ENCODE measurements around the gene MCC.

The MCC gene

GRCh38 chr5:113047234-113047633, 441.0 kb downstream of the MCC start:
- no peak overlapping the region for H3K27ac ChIP-seq (ENCODE audit: low read depth, low read length)
- H3K4me3 ChIP-seq (ENCODE audit: low read length) = no peak overlapping the region
- no peaks in the 10 kb centered on the region for H3K9me3 ChIP-seq (ENCODE audit: insufficient read depth, low read depth, low read length)
- no peaks in the 10 kb centered on the region for H3K4me1 ChIP-seq (ENCODE audit: insufficient read depth, low read length)
- 97% methylated on average over 2 of the region's 2 CpGs for WGBS
- H3K9ac ChIP-seq (ENCODE audit: low read depth, low read length) = no peak overlapping the region
- H3K36me3 ChIP-seq (ENCODE audit: insufficient read depth, low read length) = peaks cover 27% of the 10 kb centered on the region
- H3K27me3 ChIP-seq (ENCODE audit: insufficient read depth, low read length) = no peaks in the 10 kb centered on the region

DNA sequence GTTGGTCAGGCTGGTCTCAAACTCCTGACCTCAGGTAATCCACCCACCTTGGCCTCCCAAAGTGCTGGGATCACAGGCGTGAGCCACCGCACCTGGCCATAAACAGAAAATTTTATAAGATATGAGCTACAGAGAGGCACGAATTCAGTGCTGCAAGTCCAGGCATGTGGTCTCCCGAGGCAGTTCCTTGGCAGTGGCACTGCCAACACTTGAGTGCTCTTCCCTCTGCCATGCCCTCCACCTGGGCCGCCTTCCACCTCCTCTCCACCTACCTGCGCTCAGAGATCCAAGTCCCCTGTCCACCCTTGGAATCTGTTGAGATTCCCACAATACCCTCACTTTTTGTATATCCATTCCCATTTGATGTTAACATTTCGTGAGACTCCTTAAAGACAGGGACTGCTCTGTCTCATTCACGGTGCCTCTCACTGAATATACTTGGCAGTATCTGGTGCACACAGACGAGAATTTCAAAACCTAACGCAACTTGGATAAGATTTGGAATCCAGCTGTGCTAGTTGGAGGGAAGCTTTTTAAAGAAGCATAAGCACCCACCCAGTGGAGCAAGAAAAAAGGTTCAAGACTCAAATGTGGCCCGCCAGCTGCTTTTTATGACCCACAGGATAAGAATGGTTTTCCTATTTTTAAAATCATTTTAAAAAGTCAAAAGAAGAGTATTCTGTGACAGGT, 443.3 kb downstream of the MCC start:
- peaks cover 34% of the 10 kb centered on the region for H3K36me3 ChIP-seq (ENCODE audit: insufficient read depth, low read length)
- no peak overlapping the region for H3K9ac ChIP-seq (ENCODE audit: low read depth, low read length)
- H3K27me3 ChIP-seq (ENCODE audit: insufficient read depth, low read length) = no peaks in the 10 kb centered on the region
- 96% methylated on average over 10 of the region's 11 CpGs for WGBS
- no peak overlapping the region for H3K27ac ChIP-seq (ENCODE audit: low read depth, low read length)
- no peaks in the 10 kb centered on the region for H3K4me1 ChIP-seq (ENCODE audit: insufficient read depth, low read length)
- no peaks in the 10 kb centered on the region for H3K9me3 ChIP-seq (ENCODE audit: insufficient read depth, low read depth, low read length)
- no peak overlapping the region for H3K4me3 ChIP-seq (ENCODE audit: low read length)

DNA sequence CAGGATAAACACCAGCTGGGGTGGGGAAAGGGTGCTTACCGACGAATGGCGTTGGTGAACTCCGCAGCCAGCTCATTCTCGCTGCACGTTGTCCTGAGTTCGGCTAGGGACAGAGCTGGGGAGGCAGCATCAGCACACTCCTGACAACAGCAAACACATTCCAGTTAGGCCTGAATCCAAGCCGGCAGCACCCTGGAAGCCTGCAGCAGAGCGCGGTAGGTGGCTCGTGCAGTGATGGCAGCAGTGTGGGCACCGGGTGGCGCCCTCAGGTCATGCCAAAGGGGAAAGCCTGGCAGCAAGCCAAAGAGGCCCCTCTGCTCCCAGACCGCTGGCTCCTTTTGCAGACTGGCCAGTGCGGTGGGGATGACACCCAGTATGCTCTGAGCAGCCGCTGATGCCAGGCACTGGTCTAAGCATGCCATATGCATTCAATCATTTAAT, 444.7 kb downstream of the MCC start:
- Histone ChIP-seq H3K4me1 (ENCODE audit: insufficient read depth, low read length) (no peaks in the 10 kb centered on the region), H3K36me3 (ENCODE audit: insufficient read depth, low read length) (peaks cover 26% of the 10 kb centered on the region), H3K4me3 (ENCODE audit: low read length) (no peak overlapping the region), H3K27ac (ENCODE audit: low read depth, low read length) (no peak overlapping the region), H3K9ac (ENCODE audit: low read depth, low read length) (no peak overlapping the region), H3K27me3 (ENCODE audit: insufficient read depth, low read length) (no peaks in the 10 kb centered on the region), H3K9me3 (ENCODE audit: insufficient read depth, low read depth, low read length) (no peaks in the 10 kb centered on the region)
- 88% methylated on average over 16 of the region's 16 CpGs for WGBS

DNA sequence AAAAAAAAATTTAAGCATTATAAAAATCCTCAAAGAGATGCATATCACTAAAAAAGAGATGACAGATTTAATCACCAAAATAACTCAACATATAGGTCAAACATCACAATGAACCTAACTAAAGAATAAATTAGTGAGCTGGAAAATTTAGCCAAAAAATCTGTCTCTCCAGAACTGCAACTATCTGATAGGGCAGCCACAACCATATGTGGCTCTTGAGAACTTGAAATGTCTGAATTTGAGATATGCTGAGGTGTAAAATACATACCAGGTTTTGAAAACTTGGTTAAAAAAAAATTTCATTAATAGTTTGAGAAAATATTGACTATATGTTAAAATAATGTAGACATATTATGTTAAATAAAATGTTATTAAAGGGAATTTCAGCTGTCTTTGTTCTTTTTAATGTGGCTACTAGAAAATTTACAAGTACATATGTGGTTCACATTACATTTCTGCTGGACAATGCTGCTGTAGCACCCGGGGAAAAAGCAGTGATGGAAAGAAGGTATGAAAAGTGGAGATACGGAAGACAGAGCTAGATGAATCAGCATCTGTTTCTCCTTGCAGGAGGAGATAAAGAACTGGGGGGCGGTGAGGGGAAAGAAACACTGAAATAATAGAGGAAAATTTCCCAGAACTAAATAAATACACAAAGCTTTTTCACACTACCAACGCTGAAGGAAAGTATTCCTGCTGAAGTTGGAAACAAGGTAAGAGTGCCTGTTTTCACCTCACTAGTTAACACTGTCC, 445.6 kb downstream of the MCC start:
- 93% methylated on average over 3 of the region's 4 CpGs for WGBS
- H3K4me3 ChIP-seq (ENCODE audit: low read length) = no peak overlapping the region
- no peaks in the 10 kb centered on the region for H3K27me3 ChIP-seq (ENCODE audit: insufficient read depth, low read length)
- no peak overlapping the region for H3K9ac ChIP-seq (ENCODE audit: low read depth, low read length)
- no peak overlapping the region for H3K27ac ChIP-seq (ENCODE audit: low read depth, low read length)
- H3K36me3 ChIP-seq (ENCODE audit: insufficient read depth, low read length) = peaks cover 17% of the 10 kb centered on the region; the same call in 1 of the 2 replicates
- no peaks in the 10 kb centered on the region for H3K4me1 ChIP-seq (ENCODE audit: insufficient read depth, low read length)
- H3K9me3 ChIP-seq (ENCODE audit: insufficient read depth, low read depth, low read length) = no peaks in the 10 kb centered on the region

GRCh38 chr5:113040672-113041260, 447.5 kb downstream of the MCC start:
- Histone ChIP-seq H3K27me3 (ENCODE audit: insufficient read depth, low read length) (no peaks in the 10 kb centered on the region), H3K9me3 (ENCODE audit: insufficient read depth, low read depth, low read length) (no peaks in the 10 kb centered on the region), H3K36me3 (ENCODE audit: insufficient read depth, low read length) (peaks cover 8% of the 10 kb centered on the region; the same call in 1 of the 2 replicates), H3K27ac (ENCODE audit: low read depth, low read length) (no peak overlapping the region), H3K9ac (ENCODE audit: low read depth, low read length) (no peak overlapping the region), H3K4me3 (ENCODE audit: low read length) (no peak overlapping the region), H3K4me1 (ENCODE audit: insufficient read depth, low read length) (peaks cover 10% of the 10 kb centered on the region; the same call in 1 of the 2 replicates)
- 92% methylated on average over 6 of the region's 6 CpGs for WGBS

DNA sequence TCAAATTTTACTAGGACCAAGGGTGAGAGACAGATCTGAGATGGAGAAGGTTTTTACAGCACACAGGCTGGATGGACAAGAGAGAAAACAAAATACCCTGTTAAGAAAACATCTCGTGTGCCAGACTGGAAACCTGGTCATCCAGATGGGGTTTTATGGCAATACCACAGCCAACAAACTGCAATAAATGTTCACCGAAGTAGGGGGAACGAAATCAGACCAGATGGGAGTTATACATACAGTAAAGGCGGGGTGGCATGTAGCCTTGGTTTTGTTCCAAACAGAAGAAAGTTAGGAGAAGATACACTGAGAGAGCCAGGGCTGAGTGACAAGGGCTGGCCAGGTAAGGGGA, 448.3 kb downstream of the MCC start:
- Histone ChIP-seq H3K27ac (ENCODE audit: low read depth, low read length) (no peak overlapping the region), H3K9ac (ENCODE audit: low read depth, low read length) (no peak overlapping the region)
- 94% methylated on average over 4 of the region's 4 CpGs for WGBS

GRCh38 chr5:113039229-113039933, 448.9 kb downstream of the MCC start:
- Histone ChIP-seq H3K27me3 (ENCODE audit: insufficient read depth, low read length) (no peaks in the 10 kb centered on the region), H3K36me3 (ENCODE audit: insufficient read depth, low read length) (peaks cover 8% of the 10 kb centered on the region; the same call in 1 of the 2 replicates), H3K27ac (ENCODE audit: low read depth, low read length) (no peak overlapping the region), H3K4me1 (ENCODE audit: insufficient read depth, low read length) (peaks cover 14% of the 10 kb centered on the region), H3K9me3 (ENCODE audit: insufficient read depth, low read depth, low read length) (no peaks in the 10 kb centered on the region), H3K4me3 (ENCODE audit: low read length) (no peak overlapping the region), H3K9ac (ENCODE audit: low read depth, low read length) (no peak overlapping the region)
- 93% methylated on average over 14 of the region's 14 CpGs for WGBS

More for the DNA sequence above, 448.3 kb downstream of the MCC start:
- peaks cover 10% of the 10 kb centered on the region; the same call in 1 of the 2 replicates for H3K4me1 ChIP-seq (ENCODE audit: insufficient read depth, low read length)
- H3K36me3 ChIP-seq (ENCODE audit: insufficient read depth, low read length) = peaks cover 8% of the 10 kb centered on the region; the same call in 1 of the 2 replicates
- no peak overlapping the region for H3K4me3 ChIP-seq (ENCODE audit: low read length)
- H3K9me3 ChIP-seq (ENCODE audit: insufficient read depth, low read depth, low read length) = no peaks in the 10 kb centered on the region
- H3K27me3 ChIP-seq (ENCODE audit: insufficient read depth, low read length) = no peaks in the 10 kb centered on the region

GRCh38 chr5:113038714-113039113, 449.5 kb downstream of the MCC start:
- H3K36me3 ChIP-seq (ENCODE audit: insufficient read depth, low read length) = peaks cover 8% of the 10 kb centered on the region; the same call in 1 of the 2 replicates

GRCh38 chr5:113038136-113038535, 450.1 kb downstream of the MCC start:
- Histone ChIP-seq H3K27me3 (ENCODE audit: insufficient read depth, low read length) (no peaks in the 10 kb centered on the region), H3K27ac (ENCODE audit: low read depth, low read length) (no peak overlapping the region), H3K9me3 (ENCODE audit: insufficient read depth, low read depth, low read length) (no peaks in the 10 kb centered on the region), H3K4me1 (ENCODE audit: insufficient read depth, low read length) (peaks cover 18% of the 10 kb centered on the region), H3K36me3 (ENCODE audit: insufficient read depth, low read length) (peaks cover 8% of the 10 kb centered on the region; the same call in 1 of the 2 replicates), H3K9ac (ENCODE audit: low read depth, low read length) (no peak overlapping the region), H3K4me3 (ENCODE audit: low read length) (no peak overlapping the region)
- 93% methylated on average over 1 of the region's 1 CpG for WGBS

More at GRCh38 chr5:113038714-113039113, 449.5 kb downstream of the MCC start:
- Histone ChIP-seq H3K27ac (ENCODE audit: low read depth, low read length) (no peak overlapping the region), H3K9me3 (ENCODE audit: insufficient read depth, low read depth, low read length) (no peaks in the 10 kb centered on the region), H3K27me3 (ENCODE audit: insufficient read depth, low read length) (no peaks in the 10 kb centered on the region), H3K4me3 (ENCODE audit: low read length) (no peak overlapping the region), H3K4me1 (ENCODE audit: insufficient read depth, low read length) (peaks cover 18% of the 10 kb centered on the region), H3K9ac (ENCODE audit: low read depth, low read length) (no peak overlapping the region)
- 88% methylated on average over 9 of the region's 9 CpGs for WGBS

DNA sequence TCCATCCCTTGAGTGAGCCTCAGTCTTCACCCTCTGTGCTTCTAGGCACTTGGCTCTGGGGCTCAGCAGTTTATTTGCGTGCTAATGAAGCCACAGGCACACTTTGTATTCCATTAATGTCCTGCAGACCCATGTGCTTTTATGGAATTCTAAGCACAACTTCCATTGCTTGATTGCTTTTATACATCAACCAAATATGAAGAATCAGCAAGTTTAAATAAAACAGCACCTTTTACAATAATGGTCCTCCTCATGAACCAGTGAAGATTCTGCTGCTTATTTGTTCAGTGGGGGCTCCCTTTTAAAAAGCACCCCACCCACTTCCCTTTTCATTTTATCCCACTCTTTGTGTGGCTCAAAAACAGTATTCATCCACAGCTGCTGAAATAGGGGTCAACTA, 451.4 kb downstream of the MCC start:
- peaks cover 8% of the 10 kb centered on the region; the same call in 1 of the 2 replicates for H3K36me3 ChIP-seq (ENCODE audit: insufficient read depth, low read length)

More for the DNA sequence above, 451.4 kb downstream of the MCC start:
- Histone ChIP-seq H3K4me1 (ENCODE audit: insufficient read depth, low read length) (peaks cover 18% of the 10 kb centered on the region), H3K9ac (ENCODE audit: low read depth, low read length) (no peak overlapping the region), H3K9me3 (ENCODE audit: insufficient read depth, low read depth, low read length) (no peaks in the 10 kb centered on the region), H3K27me3 (ENCODE audit: insufficient read depth, low read length) (no peaks in the 10 kb centered on the region), H3K4me3 (ENCODE audit: low read length) (no peak overlapping the region), H3K27ac (ENCODE audit: low read depth, low read length) (no peak overlapping the region)
- 89% methylated on average over 1 of the region's 1 CpG for WGBS
